K562 (cell line): ENCODE measurements around the gene MYL5. TPM values are rescaled to one million over a fixed set of nuclear protein-coding genes. Genes with fewer than 3 reads are reported as not detected.

Experiments used
- ATAC-seq: fragments of 200-7000 bp; cut with Tn5 transposase; 3 replicates; pipeline ENCODE4 v1.9.1; 2020; ENCODE audit warnings: moderate library complexity
- BruUV-seq: library from RNA; stranded (reverse); fragments of 400-500 nt; replicated peaks from 2 replicates; lab custom pipeline; 2021; lab: Mats Ljungman, UMichigan
- CTCF ChIA-PET: fragments of 300-600 bp; formaldehyde crosslinking; extraction: SDS; loops from one replicate; lab custom pipeline; 2021; ENCODE audit warnings: low intra/inter-chr PET ratio; lab: Yijun Ruan, JAX
- POLR2A ChIA-PET: fragments of 300-600, 350-650 bp; sonication (Branson Sonifier 250); formaldehyde crosslinking; extraction: SDS; loops from one replicate; lab custom pipeline; 2021; ENCODE audit warnings: antibody characterized with exemption, inconsistent platforms; lab: Yijun Ruan, JAX
- DNase-seq, 4 experiments: peaks; one replicate each; pipeline versions ENCODE4 v3.0.0 to v3.0.0-alpha.2; 2011 to 2018; ENCODE audit warnings: low spot score in 3 of 4, mixed read lengths in 3 of 4; ENCODE audit errors: extremely low read depth in 1 of 4
- FAIRE-seq: peaks from 2 replicates; lab custom pipeline; 2011; peaks lifted over from hg19 to GRCh38; lab: Jason Lieb, UNC
- H2AFZ ChIP-seq: 2 replicates; pipeline ENCODE4 v1.6.0; 2011; ENCODE audit warnings: low read depth, low read length, control low read depth, inconsistent platforms
- H3K27ac ChIP-seq: fragments of 200-600 bp; 3 replicates; pipeline ENCODE4 v1.8.0; 2011; ENCODE audit warnings: low read depth, mild to moderate bottlenecking, control low read depth, inconsistent platforms, low read length, moderate library complexity, mixed read lengths; ENCODE audit errors: extremely low read depth
- H3K27me3 ChIP-seq, 2 experiments: fragments of 300-600 bp in 1 of 2; 2 replicates in 1 of 2; 3 replicates in 1 of 2; pipeline versions ENCODE4 v1.6.0 to v1.8.0; 2011; ENCODE audit warnings: inconsistent platforms in 2 of 2, low read length in 2 of 2, mild to moderate bottlenecking in 1 of 2, mixed read lengths in 1 of 2, moderate library complexity in 1 of 2; ENCODE audit not compliant: control insufficient read depth in 2 of 2, insufficient read depth in 2 of 2
- H3K36me3 ChIP-seq: fragments of 300-600 bp; 3 replicates; pipeline ENCODE4 v1.8.0; 2011; ENCODE audit warnings: mild to moderate bottlenecking, low read length, inconsistent platforms; ENCODE audit not compliant: control insufficient read depth, insufficient read depth
- H3K4me1 ChIP-seq, 2 experiments: fragments of 200-600 bp in 1 of 2; replicated peaks in 1 of 2; 2 replicates in 1 of 2; 3 replicates in 1 of 2; pipeline versions ENCODE4 v1.5.1 to v1.8.0; 2011; ENCODE audit warnings: inconsistent platforms in 2 of 2, low read length in 2 of 2, mild to moderate bottlenecking in 1 of 2, mixed read lengths in 1 of 2, moderate library complexity in 1 of 2; ENCODE audit not compliant: control insufficient read depth in 2 of 2, insufficient read depth in 2 of 2
- H3K4me2 ChIP-seq: 2 replicates; pipeline ENCODE4 v1.6.1; 2011; ENCODE audit warnings: low read length, control low read depth, inconsistent platforms, mixed read lengths; ENCODE audit not compliant: insufficient read depth
- H3K4me3 ChIP-seq: fragments of 200-600 bp; sonication (generic), shearing (Covaris generic); 2 replicates; pipeline ENCODE4 v1.5.1; 2016; ENCODE audit warnings: control low read depth, inconsistent platforms
- H3K79me2 ChIP-seq: fragments of 200-600 bp; 3 replicates; pipeline ENCODE4 v1.8.0; 2011; ENCODE audit warnings: low read length, inconsistent platforms; ENCODE audit not compliant: control insufficient read depth, insufficient read depth
- H3K9ac ChIP-seq, 2 experiments: 2 replicates each; pipeline versions ENCODE4 v1.6.0 to v1.6.1; 2011; ENCODE audit warnings: low read depth in 2 of 2, low read length in 2 of 2, control low read depth in 1 of 2, inconsistent platforms in 1 of 2, mild to moderate bottlenecking in 1 of 2, mixed read lengths in 1 of 2; ENCODE audit not compliant: insufficient read depth in 1 of 2
- H3K9me1 ChIP-seq: one replicate; pipeline ENCODE4 v1.6.0; 2011; ENCODE audit warnings: inconsistent platforms, mild to moderate bottlenecking, low read length, moderate library complexity; ENCODE audit not compliant: control insufficient read depth, insufficient read depth
- H3K9me3 ChIP-seq: replicated peaks from 2 replicates; pipeline ENCODE4 v1.5.1; 2011; ENCODE audit warnings: low read depth, low read length, inconsistent platforms; ENCODE audit not compliant: control insufficient read depth, insufficient read depth
- H4K20me1 ChIP-seq: replicated peaks from 2 replicates; pipeline ENCODE4 v1.6.1; 2011; ENCODE audit warnings: low read length, inconsistent platforms, mixed read lengths; ENCODE audit not compliant: control insufficient read depth, insufficient read depth
- CEBPG ChIP-seq, 3 experiments: fragments of 200-800 bp in 1 of 3; sonication (Bioruptor generic) in 1 of 3; sonication (generic) in 1 of 3; formaldehyde crosslinking in 1 of 3; IDR thresholded peaks in 2 of 3; conservative IDR thresholded peaks in 1 of 3; 2 replicates each; pipeline versions ENCODE4 v1.6.1 to v1.8.0; 2016 to 2022; ENCODE audit warnings: missing compliant biosample characterization in 2 of 3, missing genetic modification characterization in 2 of 3, mild to moderate bottlenecking in 1 of 3, missing genetic modification reagents in 1 of 3
- CHD2 ChIP-seq: IDR thresholded peaks from 2 replicates; pipeline ENCODE4 v1.6.1; 2011; ENCODE audit warnings: low read depth, low read length
- DIDO1 ChIP-seq: fragments of 450-650 bp; IDR thresholded peaks from 2 replicates; pipeline ENCODE4 v1.6.1; 2016; ENCODE audit warnings: low read depth, missing biosample characterization, missing genetic modification characterization
- E2F1 ChIP-seq: sonication (generic); formaldehyde crosslinking; IDR thresholded peaks from 2 replicates; pipeline ENCODE4 v1.8.1; 2023; ENCODE audit warnings: mild to moderate bottlenecking, missing genetic modification reagents, moderate library complexity
- NFXL1 ChIP-seq: fragments of 450-650 bp; formaldehyde crosslinking; IDR thresholded peaks from 2 replicates; pipeline ENCODE4 v1.4.0; 2021; ENCODE audit warnings: mild to moderate bottlenecking
- NR4A1 ChIP-seq, 2 experiments: fragments of 250-450 bp in 1 of 2; fragments of 450-650 bp in 1 of 2; sonication (Bioruptor Pico) in 1 of 2; IDR thresholded peaks; 2 replicates each; pipeline versions ENCODE4 v1.4.0 to v1.6.1; 2016 to 2020; ENCODE audit warnings: mild to moderate bottlenecking in 2 of 2, missing compliant biosample characterization in 1 of 2, missing genetic modification characterization in 1 of 2, moderate library complexity in 1 of 2
- POLR3G ChIP-seq: IDR thresholded peaks from 2 replicates; pipeline ENCODE4 v1.6.1; 2011; ENCODE audit not compliant: insufficient read length, insufficient replicate concordance; ENCODE audit errors: extremely low read depth
- SOX6 ChIP-seq: fragments of 450-650 bp; IDR thresholded peaks from 2 replicates; pipeline ENCODE4 v1.6.1; 2014; ENCODE audit warnings: mild to moderate bottlenecking
- ZNF785 ChIP-seq: fragments of 250-450 bp; sonication (Bioruptor Pico); IDR thresholded peaks from 2 replicates; pipeline ENCODE4 v1.4.0; 2020; ENCODE audit warnings: mild to moderate bottlenecking
- WGBS: fragments of 100-300 bp; shearing (Covaris generic); methylation state at CpG from one replicate; pipeline ENCODE4 v1.1.6; 2016; ENCODE audit warnings: low coverage, mixed read lengths; ENCODE audit not compliant: insufficient coverage; ENCODE audit errors: missing lambda C conversion rate; 5-methylcytosine and 5-hydroxymethylcytosine counted together
- in situ Hi-C: fragments of 300-500 bp; cut with MboI; formaldehyde crosslinking; loops from 4 replicates; pipeline ENCODE4 v1.15.0; 2018; ENCODE audit warnings: inconsistent platforms, mixed read lengths
- intact Hi-C: fragments of 100-400 bp; cut with micrococcal nuclease; formaldehyde crosslinking; loops from 2 replicates; pipeline ENCODE4 v1.14.2; 2022
- polyA plus RNA-seq, 8 experiments: library from polyadenylated mRNA; depleted of rRNA in 4 of 8; stranded (reverse) in 5 of 8; unstranded in 3 of 8; fragments of >200 nt; fragmentation: Nextera tagmentation in 2 of 8; fragmentation: Illumina TruSeq in 1 of 8; extraction: Ambion mirVana in 2 of 8; extraction: Trizol in 1 of 8; gene quantifications; 2 replicates each; pipeline versions ENCODE4 v1.2.1 to v1.2.3, GENCODE V29; 2011 to 2014; ENCODE audit warnings: inconsistent platforms in 1 of 8, missing spikeins in 1 of 8
- total RNA-seq, 7 experiments: library from RNA; depleted of rRNA in 6 of 7; stranded (reverse); fragments of >200 nt in 6 of 7; fragmentation: Illumina TruSeq in 2 of 7; extraction: Trizol in 2 of 7; gene quantifications; 2 replicates each; pipeline versions ENCODE4 v1.2.1 to v1.2.3, GENCODE V29; 2011 to 2021; ENCODE audit warnings: low replicate concordance in 1 of 7

MYL5 gene
- total and polyA plus RNA-seq, 9 of the 15 experiments (the other 6 are each of a cell fraction or from before 2014, with no cell fraction given), result 1.4 to 10.0 (median 4.1) TPM

- FAIRE-seq (no peak), ATAC-seq (peak; percentile 22), DNase-seq (no peak)
- intact Hi-C loops (no loop called here), in situ Hi-C loops (no loop called here)
- Histone ChIP-seq H3K4me1 (peaks cover 0 to 17% of the 10 kb centered on the region in 2 experiments; a peak in 1 of 5 replicates), H3K4me2 (no peak overlapping the region), H4K20me1 (no peaks in the 10 kb centered on the region), H3K9ac (no peak overlapping the region), H3K4me3 (no peak overlapping the region), H2AFZ (no peak overlapping the region), H3K9me1 (no peaks in the 10 kb centered on the region), H3K79me2 (no peaks in the 10 kb centered on the region), H3K36me3 (no peaks in the 10 kb centered on the region), H3K27ac (no peak overlapping the region), H3K9me3 (no peaks in the 10 kb centered on the region; the same call in 1 of the 2 replicates), H3K27me3 (peaks cover 20 to 48% of the 10 kb centered on the region in 2 experiments)
- TF ChIP-seq CHD2 (no peak), SOX6 (no peak), NFXL1 (CRISPR knock-in tag) (no peak), ZNF785 (CRISPR knock-in tag) (no peak), POLR3G (no peak), E2F1 (no peak), CEBPG (CRISPR knock-in tag; IDR thresholded peaks at IDR 0.05) (no peak), CEBPG (tag; conservative IDR thresholded peaks at IDR 0.05 in 1 of 2, IDR thresholded peaks at IDR 0.05 in 1 of 2) (no peak), DIDO1 (tag) (no peak), NR4A1 (CRISPR knock-in tag; IDR thresholded peaks at IDR 0.05) (no peak), NR4A1 (tag; IDR thresholded peaks at IDR 0.05) (no peak)
- POLR2A ChIA-PET, result no interaction called here
- WGBS, result 5% methylated on average over 21 of the region's 22 CpGs
- no TSS peak for BruUV-seq
- CTCF ChIA-PET, result no interaction called here
Measured at GRCh38 chr4:635851-636627, 38.3 kb upstream of the MYL5 start.
